Measurements from ENCODE around the gene CORIN.
"Not testable (repeated sequence)": the region's sequence is repeated elsewhere in the genome, so short reads cannot be mapped to it uniquely, and the experiment has no call there.

The CORIN gene

DNA sequence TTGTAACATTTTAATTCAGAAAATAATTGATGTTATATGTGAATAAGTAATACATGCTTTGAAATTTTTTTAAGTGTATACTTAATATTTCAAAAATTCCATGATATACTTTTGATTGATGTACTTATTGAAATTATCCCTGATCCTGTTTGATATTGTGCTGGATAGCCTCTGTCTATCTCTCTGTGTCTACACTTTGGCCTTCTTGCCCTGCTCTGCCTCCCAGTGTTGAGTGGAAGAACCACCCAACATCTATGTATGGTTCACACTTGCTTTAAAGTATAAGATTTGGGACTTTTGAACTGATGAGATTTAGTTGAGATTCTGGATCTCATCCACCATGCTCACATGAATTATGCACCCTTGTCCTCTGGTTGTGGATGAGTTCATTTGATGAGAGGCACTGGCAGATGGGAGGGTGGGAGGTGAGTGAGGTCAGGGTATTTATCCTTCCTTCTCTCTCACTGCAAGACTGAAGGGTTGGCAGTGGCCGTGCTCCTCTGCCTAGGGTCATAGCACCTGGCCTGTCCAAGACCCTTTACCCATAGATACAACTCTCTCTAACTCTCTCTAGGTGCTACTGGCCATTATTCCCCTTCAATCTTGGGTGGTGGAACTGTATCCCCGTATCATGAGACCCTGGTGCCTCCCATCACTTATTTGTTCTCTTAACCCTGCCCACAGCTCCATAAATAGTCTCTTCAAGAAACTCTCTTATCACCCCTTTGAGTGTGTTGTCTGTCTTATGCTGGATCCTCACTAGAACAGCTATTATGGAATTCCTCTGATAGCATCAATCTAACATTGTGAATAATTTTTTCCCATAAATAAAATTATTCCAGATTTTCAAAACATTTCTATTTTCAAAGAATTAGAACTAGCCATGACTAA, 75.2 kb downstream of the CORIN start:
- no peak for DNase-seq

GRCh38 chr4:47753316-47753715, 84.6 kb downstream of the CORIN start:
- not testable (repeated sequence) for DNase-seq

GRCh38 chr4:47752214-47752613, 85.7 kb downstream of the CORIN start:
- DNase-seq = no peak

- DNase-seq = no peak
These were observed 87.1 kb downstream of the CORIN start for GRCh38 chr4:47750788-47751187.

GRCh38 chr4:47749858-47750257, 88.0 kb downstream of the CORIN start:
- DNase-seq = no peak

DNA sequence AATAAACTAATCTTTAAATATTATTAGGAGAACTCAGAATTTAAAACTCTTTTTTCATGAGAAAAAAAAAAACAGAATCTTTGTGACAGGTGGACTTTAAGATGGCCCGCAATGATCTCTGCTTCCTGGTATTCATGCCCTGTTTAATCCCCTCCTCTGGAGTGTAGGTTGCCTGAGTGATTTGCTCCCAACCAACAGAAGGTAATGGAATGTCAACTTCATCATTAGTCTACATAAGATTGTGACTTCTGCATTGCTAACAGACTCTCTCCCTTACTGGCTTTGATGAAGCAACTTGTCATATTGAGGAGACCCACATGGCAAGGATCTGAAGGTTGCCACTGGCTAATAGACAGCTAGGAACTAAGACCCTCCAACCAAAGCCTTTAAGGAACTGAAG, 88.8 kb downstream of the CORIN start:
- DNase-seq = no peak

DNA sequence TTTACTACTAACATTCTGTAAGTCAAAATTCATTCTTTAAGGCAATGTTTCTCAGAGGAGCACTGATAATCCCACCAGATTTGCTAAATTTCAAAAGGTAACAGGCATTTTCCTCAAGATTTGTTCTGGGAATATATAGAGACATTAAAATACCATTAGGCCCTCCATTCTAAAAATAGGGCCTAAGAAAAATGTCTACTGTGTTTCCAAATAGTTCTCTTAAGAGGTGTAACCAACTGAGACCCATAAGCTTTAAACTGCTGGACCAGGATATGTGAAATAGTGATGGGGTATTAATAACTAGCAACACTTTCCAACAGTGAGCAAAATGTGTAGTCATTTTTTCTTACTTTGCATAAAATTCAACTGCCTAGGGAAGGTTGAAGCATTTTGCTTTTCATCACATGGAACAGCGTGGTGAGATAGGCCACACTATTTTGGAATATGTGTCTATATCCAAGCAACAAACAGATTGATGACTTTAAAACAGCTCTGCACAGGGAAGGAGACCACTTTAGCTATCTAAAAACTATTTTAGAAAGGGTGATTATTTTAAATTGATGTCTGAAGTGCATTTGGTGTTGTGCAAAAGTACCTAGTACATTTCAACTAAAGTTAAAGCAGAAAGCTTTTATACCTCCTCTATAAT, 89.9 kb downstream of the CORIN start:
- no peak for DNase-seq

- no peak for DNase-seq
These were observed 90.7 kb downstream of the CORIN start for GRCh38 chr4:47747211-47747610.

GRCh38 chr4:47746122-47746521, 91.7 kb downstream of the CORIN start:
- no peak for DNase-seq

GRCh38 chr4:47744843-47745382, 93.0 kb downstream of the CORIN start:
- no peak for DNase-seq

- no peak for DNase-seq
These were observed 93.6 kb downstream of the CORIN start for GRCh38 chr4:47744253-47744652.

- DNase-seq = no peak
These were observed 96.7 kb downstream of the CORIN start for GRCh38 chr4:47741200-47741599.

GRCh38 chr4:47737326-47737725, 100.5 kb downstream of the CORIN start:
- no peak for DNase-seq

DNA sequence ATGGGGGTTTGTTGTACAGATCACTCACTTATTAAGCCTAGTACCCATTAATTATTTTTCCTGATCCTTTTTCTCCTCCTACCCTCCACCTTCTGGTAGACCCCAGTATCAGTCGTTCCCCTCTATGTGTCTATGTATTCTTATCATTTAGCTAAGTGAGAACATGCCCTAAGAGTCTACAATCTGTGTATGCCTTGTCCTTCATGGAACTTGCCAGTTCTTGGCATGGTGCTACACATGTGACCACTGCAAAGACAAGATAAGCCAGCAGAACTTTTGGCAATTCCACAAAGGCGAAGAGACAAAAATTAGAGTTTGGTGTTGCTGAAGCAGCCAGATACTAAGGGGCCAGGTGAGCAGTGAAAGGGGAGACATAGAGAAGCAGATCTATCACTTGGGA, 101.3 kb downstream of the CORIN start:
- no peak for DNase-seq

- no peak for DNase-seq
These were observed 101.7 kb downstream of the CORIN start for GRCh38 chr4:47736146-47736545.

DNA sequence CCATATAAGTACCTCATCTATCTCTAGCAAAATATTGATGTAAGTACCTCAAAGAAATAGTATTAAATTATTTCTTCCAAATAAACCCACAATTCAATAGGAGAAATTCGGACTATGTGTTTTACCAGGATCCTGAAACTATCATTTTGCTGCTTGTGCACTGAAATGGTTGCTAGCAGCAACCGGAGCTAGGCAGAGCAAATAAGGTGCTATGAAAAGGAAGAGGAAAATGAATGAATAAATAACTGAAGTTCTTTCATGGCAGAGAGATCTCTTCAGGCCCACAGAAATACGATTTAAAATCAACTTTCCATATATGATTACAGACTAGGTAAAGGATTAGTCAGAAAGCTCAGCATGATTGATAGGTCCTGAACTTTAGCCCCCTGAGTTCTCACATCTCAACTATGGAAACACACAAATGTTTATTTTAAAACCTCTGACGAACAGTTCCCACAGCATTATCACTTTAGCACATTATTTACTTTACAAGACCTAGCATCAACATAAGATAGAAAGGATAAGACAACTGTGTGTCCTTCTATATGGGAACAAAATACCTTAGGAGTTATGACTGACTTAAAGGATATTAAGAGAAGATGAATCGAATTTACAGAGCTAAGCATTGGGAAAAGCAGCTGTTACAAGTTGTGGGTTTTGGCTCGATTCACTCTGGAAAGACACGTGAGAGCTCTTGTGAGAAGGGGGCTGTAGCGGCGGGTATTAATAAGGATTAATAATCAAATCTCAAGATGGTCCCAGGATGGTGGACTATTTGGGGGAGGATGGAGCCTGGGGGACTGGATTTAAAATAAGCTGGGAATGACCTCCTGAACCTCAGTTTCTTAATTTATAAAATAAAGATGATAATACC, 104.3 kb downstream of the CORIN start:
- DNase-seq = no peak

GRCh38 chr4:47731182-47731581, 106.7 kb downstream of the CORIN start:
- no peak for DNase-seq

- DNase-seq = no peak
These were observed 108.7 kb downstream of the CORIN start for GRCh38 chr4:47729131-47729680.

GRCh38 chr4:47721892-47722575, 115.8 kb downstream of the CORIN start:
- DNase-seq = no peak

DNA sequence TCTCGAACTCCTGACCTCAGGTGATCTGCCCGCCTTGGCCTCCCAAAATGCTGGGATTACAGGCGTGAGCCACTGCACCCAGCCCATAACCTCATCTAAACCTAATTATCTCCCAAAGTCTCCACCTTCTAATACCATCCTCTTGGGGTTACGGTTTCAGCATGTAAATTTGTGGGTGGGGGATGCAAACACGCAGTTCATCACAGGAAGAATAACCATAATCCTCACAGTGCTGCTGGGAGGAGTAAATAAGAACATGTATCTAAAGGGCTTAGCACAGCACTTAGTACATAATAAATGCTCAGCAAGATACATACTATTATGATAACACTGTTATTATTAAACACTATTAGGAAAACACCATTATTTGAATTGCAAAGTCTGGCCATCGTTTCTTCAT, 116.4 kb downstream of the CORIN start:
- DNase-seq = no peak

DNA sequence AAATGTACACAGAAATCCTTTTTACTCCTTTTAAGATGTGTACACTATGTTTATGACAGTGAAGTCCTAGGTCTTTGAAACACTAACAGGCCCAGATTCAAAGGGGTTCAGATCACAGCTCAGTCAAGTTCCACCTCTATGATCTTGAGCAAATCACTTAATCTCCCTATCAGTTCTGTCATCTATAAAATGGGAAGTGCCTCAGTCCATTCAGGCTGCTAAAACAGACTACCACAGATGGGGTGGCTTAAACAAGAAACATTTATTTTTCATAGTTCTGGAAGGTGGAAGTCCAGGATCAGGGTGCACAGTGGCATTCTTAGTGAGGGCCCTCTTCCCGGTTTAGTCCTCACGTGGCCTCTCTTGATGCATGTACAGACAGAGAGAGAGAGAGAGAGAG, 117.1 kb downstream of the CORIN start:
- no peak for DNase-seq

GRCh38 chr4:47719576-47719975, 118.3 kb downstream of the CORIN start:
- DNase-seq = no peak

Data from NCI-H2171 (cell line).